HG03139 (cell line): ENCODE measurements around the gene ULBP1.
"Not testable (repeated sequence)": the region's sequence is repeated elsewhere in the genome, so short reads cannot be mapped to it uniquely, and the experiment has no call there.

Experiments used
- ATAC-seq: cut with Tn5 transposase; IDR thresholded peaks from one replicate; pipeline ENCODE4 v1.9.1; 2021; ENCODE audit not compliant: unreplicated experiment

ULBP1 gene

DNA sequence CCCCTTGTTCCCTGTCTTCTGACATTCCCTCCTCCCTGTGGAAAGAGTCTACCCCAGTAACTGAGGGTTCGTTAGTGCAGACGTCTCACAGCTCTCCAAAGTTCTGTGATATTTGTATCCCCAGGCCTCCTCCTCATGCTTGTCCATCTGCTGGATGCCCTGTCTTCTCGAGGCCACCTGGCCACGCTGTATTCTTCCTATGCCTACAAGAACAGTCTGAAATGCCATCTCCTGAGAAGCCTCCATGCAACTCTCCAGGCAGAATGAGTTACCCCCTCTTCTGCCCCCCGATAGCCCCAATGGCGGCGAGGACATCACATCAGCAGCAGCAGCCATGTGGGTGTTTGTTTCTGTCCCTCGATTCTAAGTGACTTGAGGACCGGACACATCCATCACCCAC lies 12.6 kb upstream of the ULBP1 start:
- no peak for ATAC-seq

DNA sequence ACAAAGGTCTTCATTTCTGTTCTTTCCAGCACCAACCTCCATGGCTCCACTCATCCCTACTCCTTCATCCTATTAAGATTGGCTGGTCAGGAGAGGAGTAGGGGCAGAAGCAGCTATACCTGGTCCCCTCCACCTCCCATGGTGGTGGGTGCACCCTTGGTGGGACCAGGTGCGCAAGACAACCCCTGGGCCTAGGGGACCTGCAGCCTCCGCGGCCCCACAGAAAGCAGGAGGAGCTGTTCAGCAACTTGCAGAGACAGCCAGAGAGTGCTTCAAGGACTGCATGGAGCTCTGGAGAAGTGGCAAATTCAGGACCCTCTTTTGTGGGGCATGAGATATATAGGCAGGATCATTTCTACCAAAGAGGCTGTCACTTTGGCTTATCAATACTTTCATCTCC lies 12.1 kb upstream of the ULBP1 start:
- ATAC-seq: no peak

DNA sequence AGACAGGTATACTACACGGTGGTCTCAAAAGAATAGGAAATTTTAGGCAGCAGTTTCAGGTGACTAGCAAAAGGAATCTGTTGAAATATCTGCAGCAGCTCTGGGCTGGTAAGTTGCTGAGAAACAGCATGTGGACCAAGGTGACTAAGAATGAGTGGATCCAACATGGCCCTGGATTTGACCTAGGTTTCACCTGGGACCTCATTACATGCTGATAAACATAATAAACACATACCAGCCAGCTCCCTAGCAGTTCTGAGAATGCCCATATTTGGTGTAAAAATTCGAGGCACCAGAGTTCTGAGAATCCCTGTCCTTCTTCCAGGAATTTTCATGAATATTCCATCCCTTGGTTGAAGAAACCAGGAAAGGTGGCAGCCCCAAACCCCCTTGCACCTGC lies 10.4 kb upstream of the ULBP1 start:
- ATAC-seq: not testable (repeated sequence)

DNA sequence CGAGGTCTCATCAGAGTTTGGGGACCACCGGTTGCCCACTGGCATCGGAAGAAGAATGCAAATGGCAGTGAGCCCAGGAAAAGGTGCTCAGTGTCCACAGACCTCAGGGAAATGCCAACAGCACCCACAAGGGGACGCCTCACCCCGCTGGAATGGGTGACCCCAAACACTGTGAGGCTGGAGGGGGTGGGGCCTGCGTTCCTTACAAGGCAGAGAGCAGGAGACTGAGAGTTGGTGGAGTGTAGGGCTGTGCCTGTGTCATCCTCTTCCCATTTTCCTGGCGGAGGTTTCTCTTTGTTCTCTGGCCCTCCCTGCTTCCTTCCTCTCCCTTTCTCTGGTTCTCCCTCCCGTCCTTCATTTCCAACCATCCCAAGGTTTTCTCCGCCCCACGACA lies 9.8 kb upstream of the ULBP1 start:
- ATAC-seq: not testable (repeated sequence)

DNA sequence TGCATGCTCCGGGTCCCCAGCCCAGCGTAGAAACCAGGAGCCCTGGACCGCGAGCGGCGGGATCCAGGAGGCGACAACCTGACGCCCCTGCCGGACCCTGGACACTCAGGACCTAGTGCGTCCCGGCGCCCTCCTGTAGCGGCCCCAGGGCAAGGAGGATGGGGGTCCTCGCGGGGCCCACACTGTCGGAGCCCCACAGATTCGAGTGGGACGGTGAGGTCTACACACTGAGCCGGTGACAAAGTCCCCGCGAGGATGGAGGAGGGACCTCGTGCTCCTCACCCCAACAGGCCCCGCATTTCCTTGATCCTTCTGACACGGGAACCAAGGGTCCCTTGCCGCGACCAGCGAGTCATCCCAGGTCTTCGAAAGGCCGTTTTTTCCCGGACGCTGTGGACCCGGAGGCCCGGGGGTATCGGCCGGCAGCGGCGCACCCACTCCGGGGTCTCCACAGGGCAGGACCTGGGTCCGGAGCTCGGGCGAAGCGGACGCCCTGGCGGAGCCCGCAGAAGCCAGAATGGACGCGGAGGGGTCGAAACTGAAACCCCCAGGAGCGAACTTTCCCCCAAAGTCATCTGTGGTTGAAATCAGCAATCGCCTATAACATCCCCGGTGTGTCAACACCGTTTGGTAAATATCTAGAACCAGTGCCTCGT lies 9.3 kb upstream of the ULBP1 start:
- not testable (repeated sequence) for ATAC-seq

DNA sequence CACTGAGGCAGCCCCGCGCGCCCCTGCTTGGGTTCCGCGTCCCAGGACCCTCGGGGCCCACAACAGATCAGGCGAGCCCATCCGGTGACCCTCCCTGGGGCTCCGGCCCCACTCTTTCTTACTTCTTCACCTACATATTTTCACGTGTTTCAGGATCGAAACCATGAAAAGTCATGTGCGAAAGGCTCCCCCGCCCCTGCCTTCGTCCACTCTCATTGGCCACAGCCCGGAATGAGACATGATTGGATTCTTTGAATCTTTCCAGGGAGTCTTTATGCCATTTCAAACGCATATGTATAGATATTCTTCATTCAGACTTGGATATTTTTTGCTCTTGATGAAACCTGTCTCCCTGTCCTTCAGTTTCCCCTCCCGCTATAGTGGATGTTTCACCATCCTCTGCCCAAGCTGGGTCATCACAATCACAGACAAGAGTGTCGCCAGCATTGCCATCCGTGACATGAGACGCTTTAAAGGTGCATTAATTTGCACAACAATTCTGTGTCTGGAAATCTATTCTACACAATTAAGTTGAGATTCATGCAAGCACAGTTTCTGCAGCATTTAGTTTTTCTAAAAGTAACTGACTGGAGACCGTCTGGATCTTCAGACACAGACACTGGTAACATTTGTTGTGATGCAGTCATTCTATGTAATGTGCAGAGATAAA lies 8.6 kb upstream of the ULBP1 start:
- not testable (repeated sequence) for ATAC-seq

DNA sequence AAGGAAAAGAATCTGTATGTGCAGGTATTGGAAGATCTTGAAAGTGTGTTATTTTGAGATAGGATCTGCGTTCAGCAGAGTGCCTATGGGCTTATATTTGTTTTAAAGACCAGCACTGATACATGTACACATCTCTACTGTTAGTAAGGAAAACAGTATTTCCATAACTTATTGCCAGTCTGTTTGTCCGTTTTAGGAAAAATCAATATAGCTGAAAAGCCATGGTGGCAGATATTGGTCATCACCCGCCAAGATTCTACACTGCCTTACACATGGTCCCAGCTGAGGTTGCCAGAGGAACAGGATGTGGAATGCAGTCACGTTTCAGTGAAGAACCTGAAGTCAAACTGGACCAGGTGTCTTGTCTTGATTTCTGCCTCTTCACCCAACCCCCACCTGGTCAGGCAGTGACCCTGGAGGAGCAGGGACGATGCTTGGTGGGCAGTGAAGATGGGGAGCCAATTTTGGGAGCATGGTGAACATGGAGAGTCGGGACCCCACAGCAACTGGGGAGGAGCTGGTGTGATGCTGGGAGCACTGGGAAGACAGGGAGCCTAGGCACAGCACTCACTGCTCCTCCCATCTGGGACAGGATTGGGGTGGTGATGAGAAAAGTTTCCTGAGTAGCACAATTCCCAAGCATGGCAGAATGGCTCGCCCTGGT lies 8.0 kb upstream of the ULBP1 start:
- not testable (repeated sequence) for ATAC-seq

DNA sequence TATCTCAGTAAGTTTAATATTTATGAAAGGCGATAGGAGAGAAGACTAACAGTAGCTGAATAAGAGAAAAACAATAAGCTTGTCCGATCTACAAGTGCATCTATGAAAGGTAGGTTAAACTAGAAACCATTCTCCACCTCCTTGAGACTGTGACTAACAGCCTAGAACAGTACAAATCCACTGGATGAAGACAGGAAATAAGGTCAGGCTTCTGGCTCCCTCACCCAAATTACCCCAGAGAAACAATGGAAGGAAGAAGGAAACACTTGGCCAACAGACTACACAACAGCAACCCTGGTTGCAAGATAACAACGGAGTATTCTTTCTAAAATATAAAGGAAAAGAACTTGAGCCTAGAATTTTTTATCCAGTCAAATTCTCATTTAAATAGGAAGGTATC lies 5.6 kb upstream of the ULBP1 start:
- ATAC-seq: not testable (repeated sequence)

DNA sequence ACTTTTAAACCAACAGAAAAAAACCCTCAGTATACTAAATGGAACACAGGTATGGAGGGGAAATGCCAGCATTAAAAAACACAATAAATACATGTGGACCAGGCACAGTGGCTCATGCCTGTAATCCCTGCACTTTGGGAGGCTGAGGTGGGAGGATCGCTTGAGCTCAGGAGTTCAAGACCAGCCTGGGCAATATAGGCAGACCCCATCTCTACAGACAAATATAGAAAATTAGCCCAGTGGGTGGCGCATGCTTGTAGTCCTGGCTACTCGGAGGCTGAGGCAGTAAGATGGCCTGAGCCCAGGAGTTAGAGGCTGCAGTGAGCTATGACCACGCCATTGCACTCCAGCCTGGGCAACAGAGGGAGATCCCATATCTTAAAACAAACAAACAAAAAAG lies 3.9 kb upstream of the ULBP1 start:
- not testable (repeated sequence) for ATAC-seq

DNA sequence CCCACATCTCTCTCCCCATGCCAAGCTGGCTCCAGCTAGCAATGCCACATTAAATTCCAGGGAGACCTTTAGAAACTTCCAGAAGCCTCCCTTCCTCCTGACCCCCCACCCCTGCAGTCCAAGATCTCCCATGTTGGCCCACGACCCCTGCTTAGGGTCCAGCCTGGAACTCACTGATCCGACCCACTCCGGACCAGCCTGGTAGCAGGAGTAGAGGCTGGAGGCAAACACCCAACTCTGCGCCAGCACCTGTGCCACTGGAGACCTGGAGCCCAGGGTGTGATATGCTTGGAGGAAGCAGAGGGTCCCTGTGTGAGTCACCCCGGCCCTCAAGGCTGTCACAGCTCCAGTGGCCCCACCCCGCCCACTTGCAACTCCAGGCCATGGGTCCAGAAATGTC lies 3.3 kb upstream of the ULBP1 start:
- no peak for ATAC-seq

DNA sequence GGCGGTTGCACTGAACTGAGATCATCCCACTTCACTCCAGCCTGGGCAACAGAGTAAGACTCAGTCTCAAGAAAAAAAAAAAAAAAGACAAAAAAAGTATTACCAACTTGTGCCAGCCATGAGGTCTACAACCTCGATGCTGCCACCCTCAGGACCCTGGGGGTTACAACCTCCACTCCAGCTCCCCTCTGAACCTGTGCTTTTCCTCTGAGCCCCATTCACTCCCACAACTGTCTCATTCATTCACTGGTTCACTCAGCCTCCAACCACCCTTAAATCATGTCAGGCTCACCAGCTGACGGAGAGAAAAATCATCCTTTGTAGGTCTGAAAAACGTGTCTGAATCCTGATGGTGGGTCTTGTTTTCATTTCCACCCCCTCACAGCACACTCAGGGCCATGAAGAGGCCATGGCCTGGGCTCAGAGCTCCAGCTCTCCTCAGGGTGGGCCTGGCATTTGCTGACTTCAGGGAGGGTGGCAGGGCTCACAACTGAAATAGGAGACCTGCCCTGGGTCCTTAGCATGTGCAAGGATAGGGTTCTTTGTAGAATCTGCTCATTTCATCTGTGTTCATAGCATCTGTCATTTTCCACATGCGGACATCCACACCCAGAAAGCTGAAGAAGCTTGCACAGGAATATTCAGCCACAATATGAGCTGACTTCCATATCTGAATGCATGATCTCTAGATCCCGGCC lies 1.9 kb upstream of the ULBP1 start:
- ATAC-seq: no peak

DNA sequence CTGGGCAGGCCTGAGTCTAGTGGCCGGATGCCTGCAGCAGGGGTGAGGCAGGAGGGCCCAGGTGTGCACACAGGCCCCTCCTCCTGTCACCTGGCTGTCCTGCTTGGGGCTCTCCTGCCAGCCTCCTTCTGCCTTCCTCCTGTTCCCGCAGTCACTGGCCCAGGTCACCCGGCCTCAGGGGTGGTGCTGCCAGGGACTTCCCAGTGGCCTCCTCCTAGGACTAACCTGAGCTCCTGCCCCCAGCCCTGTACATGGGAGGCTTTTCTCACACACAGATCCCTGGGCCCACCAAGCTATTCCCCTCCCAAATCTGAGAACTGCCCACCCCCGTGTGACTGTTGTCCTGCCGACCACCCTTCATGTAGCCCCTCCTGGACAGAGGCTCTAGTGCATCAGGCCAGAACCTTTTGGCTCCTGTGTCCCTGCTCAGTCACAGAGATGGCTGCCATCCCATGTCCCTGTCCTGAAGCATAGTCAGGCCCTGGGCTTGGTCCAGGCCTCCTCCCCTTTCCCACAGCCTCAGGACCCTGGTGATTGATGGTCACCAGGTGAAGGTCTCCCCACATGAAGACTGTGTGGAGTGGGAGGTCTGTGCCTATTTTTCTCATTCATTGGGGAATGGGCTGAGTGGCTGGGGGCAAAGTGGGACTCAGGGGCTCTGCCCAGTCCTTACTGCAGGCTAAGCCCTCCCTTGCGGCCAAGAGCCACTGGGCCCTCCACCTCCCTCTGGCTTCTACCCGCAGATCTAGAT lies 1.1 kb upstream of the ULBP1 start:
- ATAC-seq: no peak

DNA sequence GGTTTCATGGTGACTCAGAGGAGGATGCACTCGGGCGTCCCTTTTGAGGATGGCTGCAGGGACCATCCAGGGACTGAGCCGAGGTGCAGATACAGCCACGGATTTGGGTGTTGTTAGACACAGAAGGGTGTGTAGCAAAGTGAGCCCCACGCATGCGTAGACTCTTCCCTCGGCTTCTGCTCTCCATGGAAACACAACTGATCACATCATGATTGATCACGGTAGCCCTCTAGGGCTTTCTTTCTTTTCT lies 606 bp upstream of the ULBP1 start:
- no peak for ATAC-seq

DNA sequence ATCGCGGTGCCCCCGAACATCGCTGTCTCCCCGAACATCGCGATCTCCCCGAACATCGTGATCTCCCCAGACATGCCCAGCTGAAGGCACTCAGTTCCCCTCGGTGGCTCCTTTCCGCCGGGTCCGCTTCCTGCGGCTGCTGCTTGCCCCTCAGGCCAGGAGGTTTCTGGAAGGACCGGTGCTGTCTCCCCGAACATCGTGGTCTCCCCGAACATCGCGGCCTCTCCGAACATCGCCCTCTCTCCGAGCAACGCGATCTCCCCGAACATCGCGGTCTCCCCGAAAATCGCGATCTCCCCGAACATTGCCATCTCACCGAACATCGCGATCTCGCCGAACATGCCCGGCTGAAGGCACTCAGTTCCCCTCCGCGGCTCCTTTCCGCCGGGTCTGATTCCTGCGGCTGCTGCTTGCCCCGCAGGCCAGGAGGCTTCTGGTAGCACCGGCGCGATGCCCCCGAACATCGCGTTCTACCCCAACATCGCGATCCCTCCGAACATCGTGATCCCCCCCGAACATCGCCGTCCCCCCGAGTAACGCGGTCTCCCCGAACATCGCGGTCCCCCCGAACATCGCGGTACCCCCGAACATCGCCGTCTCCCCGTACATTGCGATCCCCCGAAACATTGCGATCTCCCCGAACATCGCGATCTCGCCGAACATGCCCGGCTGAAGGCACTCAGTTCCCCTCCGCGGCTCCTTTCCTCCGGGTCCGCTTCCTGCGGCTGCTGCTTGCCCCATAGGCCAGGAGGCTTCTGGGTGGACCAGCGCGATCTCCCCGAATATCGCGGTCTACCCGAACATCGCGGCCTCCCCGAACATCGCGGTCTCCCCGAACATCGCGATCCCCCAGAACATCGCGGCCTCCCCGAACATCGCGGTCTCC lies 808 bp downstream of the ULBP1 start:
- no peak for ATAC-seq

DNA sequence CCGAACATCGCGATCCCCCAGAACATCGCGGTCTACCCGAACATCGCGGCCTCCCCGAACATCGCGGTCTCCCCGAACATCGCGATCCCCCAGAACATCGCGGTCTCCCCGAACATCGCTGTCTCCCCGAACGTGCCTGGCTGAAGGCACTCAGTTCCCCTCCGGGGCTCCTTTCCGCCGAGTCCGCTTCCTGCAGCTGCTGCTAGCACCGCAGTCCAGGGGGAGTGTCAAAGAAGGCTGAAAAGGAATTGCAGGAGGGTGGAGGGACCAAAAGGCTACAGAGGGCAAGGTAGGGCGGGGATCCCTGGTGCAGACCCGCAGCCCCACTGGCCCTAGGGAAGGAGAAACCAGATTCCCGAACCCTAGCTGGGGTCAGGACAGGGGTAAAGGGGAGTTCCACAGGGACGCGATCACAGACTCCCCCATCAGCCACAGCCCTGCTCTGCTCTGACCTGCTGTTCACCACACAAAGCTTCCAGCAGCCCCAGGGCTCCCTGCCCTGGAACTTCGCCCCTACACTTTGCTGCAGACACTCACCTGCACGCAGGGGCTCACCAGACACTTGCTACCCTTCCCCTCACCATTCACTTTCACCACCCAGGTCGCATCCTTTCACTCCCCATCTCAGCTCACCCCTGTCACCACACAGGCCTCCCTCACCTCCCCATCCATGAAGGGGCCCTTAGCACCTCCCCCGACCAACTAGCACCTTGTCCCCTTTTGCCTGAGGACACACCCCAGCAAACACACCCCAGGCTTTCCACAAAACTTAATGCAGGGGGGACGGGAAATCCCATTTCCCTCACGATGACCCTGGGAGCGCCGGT lies 1.7 kb downstream of the ULBP1 start:
- ATAC-seq: no peak

DNA sequence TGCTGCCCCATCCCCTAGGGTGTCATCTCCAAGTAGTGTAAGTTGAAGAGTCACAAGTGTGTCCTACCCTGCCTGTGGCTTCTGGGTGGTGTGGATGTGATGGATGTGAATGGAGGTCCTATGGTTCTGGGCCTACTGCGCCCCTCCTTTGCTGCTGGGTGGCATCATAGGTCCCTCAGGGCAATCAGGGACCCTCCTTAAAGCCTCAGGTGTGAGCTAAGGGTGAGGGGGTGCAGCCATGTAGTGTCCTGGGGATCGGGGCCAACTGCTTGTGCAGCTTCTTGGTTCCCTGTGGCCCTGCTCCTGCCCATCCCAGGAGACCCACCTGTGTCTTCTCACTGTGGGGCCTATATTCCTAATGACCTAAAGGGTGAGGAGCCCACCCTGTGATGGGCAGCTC lies 2.6 kb downstream of the ULBP1 start:
- ATAC-seq: not testable (repeated sequence)

DNA sequence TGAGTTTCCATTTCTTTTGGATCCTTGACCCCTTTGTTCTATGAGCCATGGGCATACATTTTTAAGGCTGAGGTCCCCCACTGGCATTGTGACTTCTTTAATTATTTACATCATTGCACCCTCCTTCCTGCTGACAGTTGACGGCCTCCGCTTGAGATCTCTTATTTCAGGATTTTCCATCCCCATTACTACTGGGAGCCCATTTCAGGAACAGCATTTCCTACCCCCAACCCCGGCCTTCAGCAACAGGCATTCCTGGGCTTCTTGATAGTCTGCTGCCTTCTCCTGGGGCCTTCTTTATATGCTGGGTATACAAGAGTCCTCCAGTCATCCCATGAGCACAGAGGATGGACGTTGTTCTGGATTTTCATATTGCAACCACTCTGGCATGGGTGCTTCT lies 3.8 kb downstream of the ULBP1 start:
- no peak for ATAC-seq

DNA sequence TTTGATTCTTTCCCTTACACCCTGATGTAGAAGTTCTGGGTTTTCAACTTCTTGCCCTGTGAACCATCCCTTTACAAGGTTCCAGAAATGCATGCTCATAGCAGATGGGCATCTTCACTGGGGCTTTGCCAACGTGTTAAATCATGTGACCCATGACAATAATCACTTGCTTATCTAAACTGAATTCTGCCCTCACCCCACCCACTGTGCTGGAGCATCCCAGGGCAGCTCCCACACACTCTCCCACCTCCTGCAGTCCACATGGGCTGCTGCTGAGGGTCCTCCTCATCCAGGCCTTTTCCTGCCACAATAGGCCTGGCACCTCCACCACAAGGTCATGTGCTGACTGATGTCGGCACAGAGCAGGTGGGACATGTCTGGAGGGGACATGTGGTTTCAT lies 4.3 kb downstream of the ULBP1 start:
- not testable (repeated sequence) for ATAC-seq

DNA sequence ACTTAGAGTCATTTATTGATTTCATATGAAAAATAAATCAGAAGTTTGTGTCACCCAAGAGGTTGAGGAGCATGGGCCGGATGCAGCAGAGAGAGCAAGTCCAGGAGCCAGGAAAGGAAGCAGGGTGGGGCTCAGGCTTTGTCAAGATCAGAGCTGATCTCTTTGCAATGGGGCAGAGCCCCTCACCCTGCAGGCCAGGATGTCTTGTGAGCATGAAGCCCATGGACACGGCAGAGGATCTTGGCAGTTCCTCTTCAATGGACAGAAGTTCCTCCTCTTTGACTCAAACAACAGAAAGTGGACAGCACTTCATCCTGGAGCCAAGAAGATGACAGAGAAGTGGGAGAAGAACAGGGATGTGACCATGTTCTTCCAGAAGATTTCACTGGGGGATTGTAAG lies 5.2 kb downstream of the ULBP1 start:
- not testable (repeated sequence) for ATAC-seq

DNA sequence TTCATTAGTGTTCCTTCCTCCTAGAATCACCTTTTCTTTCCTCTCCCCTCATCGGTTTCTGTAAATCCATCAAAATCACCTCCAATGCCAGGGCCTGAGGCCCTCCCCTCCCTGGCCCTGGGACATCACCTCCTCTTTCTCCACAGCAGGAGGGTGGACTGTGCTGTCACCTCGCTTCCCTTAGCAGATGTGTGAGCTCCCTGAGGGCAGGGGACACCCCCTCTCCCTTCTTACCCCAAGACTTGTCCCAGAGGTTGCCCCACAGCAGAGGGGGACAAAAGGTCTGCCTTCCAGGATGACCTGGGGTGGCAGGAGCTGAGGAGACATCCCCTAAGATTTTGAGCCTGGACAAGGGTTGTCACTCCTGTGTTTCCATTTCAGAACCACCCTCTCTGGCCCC lies 5.9 kb downstream of the ULBP1 start:
- ATAC-seq: no peak
